ENCODE results near the gene NBEAL1.

- TF ChIP-seq, protein P1, sequence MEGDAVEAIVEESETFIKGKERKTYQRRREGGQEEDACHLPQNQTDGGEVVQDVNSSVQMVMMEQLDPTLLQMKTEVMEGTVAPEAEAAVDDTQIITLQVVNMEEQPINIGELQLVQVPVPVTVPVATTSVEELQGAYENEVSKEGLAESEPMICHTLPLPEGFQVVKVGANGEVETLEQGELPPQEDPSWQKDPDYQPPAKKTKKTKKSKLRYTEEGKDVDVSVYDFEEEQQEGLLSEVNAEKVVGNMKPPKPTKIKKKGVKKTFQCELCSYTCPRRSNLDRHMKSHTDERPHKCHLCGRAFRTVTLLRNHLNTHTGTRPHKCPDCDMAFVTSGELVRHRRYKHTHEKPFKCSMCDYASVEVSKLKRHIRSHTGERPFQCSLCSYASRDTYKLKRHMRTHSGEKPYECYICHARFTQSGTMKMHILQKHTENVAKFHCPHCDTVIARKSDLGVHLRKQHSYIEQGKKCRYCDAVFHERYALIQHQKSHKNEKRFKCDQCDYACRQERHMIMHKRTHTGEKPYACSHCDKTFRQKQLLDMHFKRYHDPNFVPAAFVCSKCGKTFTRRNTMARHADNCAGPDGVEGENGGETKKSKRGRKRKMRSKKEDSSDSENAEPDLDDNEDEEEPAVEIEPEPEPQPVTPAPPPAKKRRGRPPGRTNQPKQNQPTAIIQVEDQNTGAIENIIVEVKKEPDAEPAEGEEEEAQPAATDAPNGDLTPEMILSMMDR (IDR thresholded peaks at IDR 0.05), result no peak
- TF ChIP-seq POLR2AphosphoS5 (IDR thresholded peaks at IDR 0.05), result no peak
- TF ChIP-seq POLR2A (IDR thresholded peaks at IDR 0.05), result no peak
- TF ChIP-seq EP300 (IDR thresholded peaks at IDR 0.05), result no peak
Measured at GRCh38 chr2:203246646-203247045, 232.0 kb downstream of the NBEAL1 start.
